ENCODE measurements around the gene TMED6.

The TMED6 gene

DNA sequence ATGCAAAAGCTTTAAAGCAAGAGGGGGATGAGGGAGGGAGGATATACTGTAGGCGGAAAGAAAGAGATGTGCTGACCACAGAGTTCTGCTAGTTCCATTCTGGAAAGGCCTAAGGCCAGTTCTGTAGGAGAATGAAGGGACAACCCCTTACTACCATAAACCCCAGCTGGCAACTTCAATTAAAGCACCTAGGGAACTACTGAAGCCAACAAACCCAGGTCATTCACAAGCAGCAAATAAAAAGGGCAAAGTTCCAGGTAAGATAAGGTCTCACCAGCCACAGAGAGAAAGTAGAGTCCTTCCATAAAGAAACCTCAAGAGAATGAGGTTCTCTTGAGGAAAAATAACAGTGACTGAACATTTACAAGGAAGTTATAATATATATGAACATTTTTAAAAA is 21.4 kb upstream of the TMED6 start:
- DNase-seq (ENCODE audit: low read depth): no peak
- H3K4me3 ChIP-seq (ENCODE audit: low read depth, low read length): no peak overlapping the region
- TF ChIP-seq, protein P1, sequence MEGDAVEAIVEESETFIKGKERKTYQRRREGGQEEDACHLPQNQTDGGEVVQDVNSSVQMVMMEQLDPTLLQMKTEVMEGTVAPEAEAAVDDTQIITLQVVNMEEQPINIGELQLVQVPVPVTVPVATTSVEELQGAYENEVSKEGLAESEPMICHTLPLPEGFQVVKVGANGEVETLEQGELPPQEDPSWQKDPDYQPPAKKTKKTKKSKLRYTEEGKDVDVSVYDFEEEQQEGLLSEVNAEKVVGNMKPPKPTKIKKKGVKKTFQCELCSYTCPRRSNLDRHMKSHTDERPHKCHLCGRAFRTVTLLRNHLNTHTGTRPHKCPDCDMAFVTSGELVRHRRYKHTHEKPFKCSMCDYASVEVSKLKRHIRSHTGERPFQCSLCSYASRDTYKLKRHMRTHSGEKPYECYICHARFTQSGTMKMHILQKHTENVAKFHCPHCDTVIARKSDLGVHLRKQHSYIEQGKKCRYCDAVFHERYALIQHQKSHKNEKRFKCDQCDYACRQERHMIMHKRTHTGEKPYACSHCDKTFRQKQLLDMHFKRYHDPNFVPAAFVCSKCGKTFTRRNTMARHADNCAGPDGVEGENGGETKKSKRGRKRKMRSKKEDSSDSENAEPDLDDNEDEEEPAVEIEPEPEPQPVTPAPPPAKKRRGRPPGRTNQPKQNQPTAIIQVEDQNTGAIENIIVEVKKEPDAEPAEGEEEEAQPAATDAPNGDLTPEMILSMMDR (IDR thresholded peaks at IDR 0.05; ENCODE audit: low read depth, low read length, missing control alignments): no peak

DNA sequence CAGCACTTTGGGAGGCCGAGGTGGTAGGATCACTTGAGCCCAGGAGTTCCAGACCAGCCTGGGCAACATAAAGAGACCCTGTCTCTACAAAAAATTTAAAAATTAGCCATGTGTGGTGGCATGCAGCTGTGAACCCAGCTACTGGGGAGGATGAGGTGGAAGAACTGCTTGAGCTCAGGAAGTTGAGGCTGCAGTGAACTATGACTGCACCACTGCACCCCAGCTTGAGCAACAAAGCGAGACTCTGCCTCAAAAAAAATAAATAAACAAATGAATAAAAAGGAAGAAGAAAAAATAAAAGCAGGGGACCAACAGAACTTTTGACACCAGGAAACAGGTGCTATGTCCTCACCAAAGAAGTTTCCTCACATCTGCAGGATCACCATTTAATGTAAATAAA is 20.0 kb upstream of the TMED6 start:
- TF ChIP-seq, protein P1 (IDR thresholded peaks at IDR 0.05; ENCODE audit: low read depth, low read length, missing control alignments): no peak

DNA sequence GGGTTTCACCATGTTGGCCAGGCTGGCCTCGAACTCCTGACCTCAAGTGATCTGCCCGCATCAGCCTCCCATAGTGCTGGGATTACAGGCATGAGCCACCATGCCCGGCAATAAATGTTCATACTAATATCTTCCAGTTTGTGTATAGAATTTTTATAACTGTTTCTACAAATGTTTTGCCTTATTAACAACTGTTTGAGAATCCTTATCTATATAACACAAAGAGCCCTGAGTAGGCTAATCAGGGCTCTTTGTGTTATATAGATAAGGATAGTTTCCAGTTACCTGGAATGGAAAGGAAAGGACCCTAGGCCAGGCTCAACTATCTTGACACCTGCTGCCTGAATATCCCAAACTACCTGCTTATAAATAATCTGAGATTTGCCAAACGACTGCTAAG is 17.3 kb upstream of the TMED6 start:
- DNase-seq (ENCODE audit: low read depth): no peak
- H3K4me3 ChIP-seq (ENCODE audit: low read depth, low read length): no peak overlapping the region
- TF ChIP-seq, protein P1 (IDR thresholded peaks at IDR 0.05; ENCODE audit: low read depth, low read length, missing control alignments): no peak

More for the DNA sequence above, 20.0 kb upstream of the TMED6 start:
- no peak overlapping the region for H3K4me3 ChIP-seq (ENCODE audit: low read depth, low read length)
- DNase-seq (ENCODE audit: low read depth): no peak

DNA sequence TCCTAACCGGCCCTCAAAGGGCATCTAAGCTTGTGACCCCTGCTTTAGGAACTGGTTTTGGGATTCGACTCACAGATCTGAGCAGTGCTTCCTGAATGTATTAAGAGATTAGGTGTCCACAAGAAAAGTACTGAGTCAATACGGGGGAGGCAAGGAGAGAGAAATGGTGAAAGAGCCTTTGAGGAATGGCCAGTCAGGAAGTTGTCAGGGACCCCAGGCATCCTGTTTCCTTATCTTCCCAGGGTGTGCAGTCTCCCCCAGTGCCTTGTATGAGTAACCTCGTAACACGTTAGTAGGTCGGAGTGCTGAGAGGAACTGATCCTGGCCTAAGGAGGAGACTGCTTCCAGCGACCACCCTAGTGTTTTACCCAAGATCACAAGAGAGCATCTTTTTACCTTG is 16.4 kb upstream of the TMED6 start:
- no peak for DNase-seq (ENCODE audit: low read depth)
- TF ChIP-seq, protein P1 (IDR thresholded peaks at IDR 0.05; ENCODE audit: low read depth, low read length, missing control alignments): no peak
- no peak overlapping the region for H3K4me3 ChIP-seq (ENCODE audit: low read depth, low read length)

DNA sequence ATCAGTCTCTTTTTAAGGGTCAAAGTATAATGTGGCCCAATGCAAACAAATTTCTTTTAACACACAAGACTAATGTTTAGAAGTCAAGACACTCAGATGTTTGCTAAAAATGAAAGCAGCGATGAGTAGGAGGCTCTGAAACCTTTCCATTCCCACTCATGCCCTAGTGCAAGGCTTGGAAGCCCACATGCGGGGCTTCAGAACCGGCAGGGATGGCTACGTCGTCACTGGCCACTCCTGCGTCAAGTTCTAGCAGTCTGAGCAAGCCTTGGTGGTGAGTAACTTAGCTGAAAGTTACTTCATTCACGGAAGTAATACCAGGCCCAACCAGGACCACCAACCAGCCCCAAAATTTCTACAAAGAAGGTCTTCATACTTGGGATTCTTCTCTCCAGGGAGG is 14.8 kb upstream of the TMED6 start:
- TF ChIP-seq, protein P1 (IDR thresholded peaks at IDR 0.05; ENCODE audit: low read depth, low read length, missing control alignments): no peak
- no peak overlapping the region for H3K4me3 ChIP-seq (ENCODE audit: low read depth, low read length)
- DNase-seq (ENCODE audit: low read depth): no peak

DNA sequence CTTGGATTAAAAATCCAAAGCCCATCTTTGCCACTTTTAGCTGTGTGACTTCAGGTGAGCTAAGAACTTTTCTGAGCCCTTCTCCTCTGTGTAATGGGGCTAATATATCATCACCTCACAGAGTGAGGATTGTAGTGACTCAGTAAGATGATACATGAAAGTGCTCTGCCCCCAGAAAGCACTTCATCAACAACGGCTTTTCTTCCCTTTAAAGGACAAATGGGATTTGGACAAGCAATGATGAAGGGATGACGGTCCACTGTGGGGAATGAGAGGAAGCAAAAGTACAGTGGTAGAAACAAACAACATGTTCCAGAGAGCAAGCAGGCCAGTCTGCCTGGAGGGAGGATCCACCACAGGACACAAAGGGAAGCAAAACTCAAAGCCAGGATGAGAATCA is 14.3 kb upstream of the TMED6 start:
- TF ChIP-seq, protein P1 (IDR thresholded peaks at IDR 0.05; ENCODE audit: low read depth, low read length, missing control alignments): no peak
- no peak for DNase-seq (ENCODE audit: low read depth)
- no peak overlapping the region for H3K4me3 ChIP-seq (ENCODE audit: low read depth, low read length)

DNA sequence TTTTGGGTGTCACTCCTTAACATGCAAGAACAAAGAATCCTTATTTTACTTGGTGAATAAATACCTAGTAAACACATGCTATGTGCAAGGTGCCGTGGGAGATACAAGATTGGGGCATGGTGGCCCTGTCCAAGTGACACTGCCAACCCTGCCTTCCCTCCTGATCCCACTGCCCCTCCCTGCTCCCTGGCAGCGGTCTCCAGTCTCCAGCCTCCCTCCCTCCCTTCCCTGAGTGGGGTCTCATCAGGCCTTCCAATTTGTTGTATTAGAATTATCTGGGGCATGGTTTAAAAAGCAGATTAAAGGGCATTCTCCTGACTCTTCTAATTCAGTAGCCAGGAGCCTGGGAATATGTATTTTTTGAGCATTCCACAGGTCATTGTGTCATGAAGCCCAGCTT is 12.5 kb upstream of the TMED6 start:
- H3K4me3 ChIP-seq (ENCODE audit: low read depth, low read length): no peak overlapping the region
- TF ChIP-seq, protein P1 (IDR thresholded peaks at IDR 0.05; ENCODE audit: low read depth, low read length, missing control alignments): no peak
- DNase-seq (ENCODE audit: low read depth): no peak

All from GM12864 (cell line).